Measurements from ENCODE around the gene TASP1. TPM values are rescaled to one million over a fixed set of nuclear protein-coding genes. Genes with fewer than 3 reads are reported as not detected.

The TASP1 gene
- total RNA-seq, 4 donors from 2014 or later, result 1.7 to 4.2 (median 2.7) TPM

DNA sequence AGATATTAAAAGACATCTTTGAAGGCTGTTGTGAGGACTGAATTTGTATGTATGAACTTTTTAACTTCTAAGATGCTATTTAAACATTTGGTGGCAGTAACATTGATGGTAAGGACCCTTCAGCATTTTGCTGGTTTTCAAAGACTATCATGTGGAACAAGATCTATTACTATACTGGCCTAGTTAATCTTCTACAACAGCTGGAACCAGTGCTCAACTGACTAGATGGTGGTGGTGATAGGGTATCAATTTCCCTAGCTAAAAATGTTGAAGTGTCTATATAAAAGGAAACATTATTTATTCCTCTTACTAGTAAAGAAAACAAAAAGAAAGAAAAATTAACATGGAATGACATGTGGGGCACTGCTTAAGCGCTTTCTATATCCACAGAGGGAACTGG is 195.7 kb downstream of the TASP1 start:
- intact Hi-C loops (cut with DNase I; ENCODE audit: low total_unique reads) (no loop called here), in situ Hi-C loops (cut with MboI; ENCODE audit: low sequenced_read_pairs in 4 of 4) (no loop called here)
- Histone ChIP-seq H3K36me3 (no peaks in the 10 kb centered on the region), H3K4me3 (no peak overlapping the region), H3K4me1 (no peaks in the 10 kb centered on the region), H3K27ac (no peak overlapping the region), H3K9me3 (no peaks in the 10 kb centered on the region), H3K27me3 (no peaks in the 10 kb centered on the region)
- TF ChIP-seq POLR2A (IDR thresholded peaks at IDR 0.05), result no peak
- TF ChIP-seq, protein P1, sequence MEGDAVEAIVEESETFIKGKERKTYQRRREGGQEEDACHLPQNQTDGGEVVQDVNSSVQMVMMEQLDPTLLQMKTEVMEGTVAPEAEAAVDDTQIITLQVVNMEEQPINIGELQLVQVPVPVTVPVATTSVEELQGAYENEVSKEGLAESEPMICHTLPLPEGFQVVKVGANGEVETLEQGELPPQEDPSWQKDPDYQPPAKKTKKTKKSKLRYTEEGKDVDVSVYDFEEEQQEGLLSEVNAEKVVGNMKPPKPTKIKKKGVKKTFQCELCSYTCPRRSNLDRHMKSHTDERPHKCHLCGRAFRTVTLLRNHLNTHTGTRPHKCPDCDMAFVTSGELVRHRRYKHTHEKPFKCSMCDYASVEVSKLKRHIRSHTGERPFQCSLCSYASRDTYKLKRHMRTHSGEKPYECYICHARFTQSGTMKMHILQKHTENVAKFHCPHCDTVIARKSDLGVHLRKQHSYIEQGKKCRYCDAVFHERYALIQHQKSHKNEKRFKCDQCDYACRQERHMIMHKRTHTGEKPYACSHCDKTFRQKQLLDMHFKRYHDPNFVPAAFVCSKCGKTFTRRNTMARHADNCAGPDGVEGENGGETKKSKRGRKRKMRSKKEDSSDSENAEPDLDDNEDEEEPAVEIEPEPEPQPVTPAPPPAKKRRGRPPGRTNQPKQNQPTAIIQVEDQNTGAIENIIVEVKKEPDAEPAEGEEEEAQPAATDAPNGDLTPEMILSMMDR (IDR thresholded peaks at IDR 0.05 in 4 of 5, conservative IDR thresholded peaks at IDR 0.05 in 1 of 5), result no peak
- ATAC-seq (no peak), DNase-seq (no peak)

GRCh38 chr20:13441388-13441787 is 197.3 kb downstream of the TASP1 start:
- Histone ChIP-seq H3K4me1 (no peaks in the 10 kb centered on the region), H3K36me3 (no peaks in the 10 kb centered on the region), H3K9me3 (no peaks in the 10 kb centered on the region), H3K27me3 (no peaks in the 10 kb centered on the region), H3K27ac (no peak overlapping the region), H3K4me3 (no peak overlapping the region)
- ATAC-seq (no peak), DNase-seq (no peak)
- intact Hi-C loops (cut with DNase I; ENCODE audit: low total_unique reads), result no loop called here
- TF ChIP-seq POLR2A (IDR thresholded peaks at IDR 0.05), result no peak
- in situ Hi-C loops (cut with MboI; ENCODE audit: low sequenced_read_pairs in 4 of 4), result no loop called here

DNA sequence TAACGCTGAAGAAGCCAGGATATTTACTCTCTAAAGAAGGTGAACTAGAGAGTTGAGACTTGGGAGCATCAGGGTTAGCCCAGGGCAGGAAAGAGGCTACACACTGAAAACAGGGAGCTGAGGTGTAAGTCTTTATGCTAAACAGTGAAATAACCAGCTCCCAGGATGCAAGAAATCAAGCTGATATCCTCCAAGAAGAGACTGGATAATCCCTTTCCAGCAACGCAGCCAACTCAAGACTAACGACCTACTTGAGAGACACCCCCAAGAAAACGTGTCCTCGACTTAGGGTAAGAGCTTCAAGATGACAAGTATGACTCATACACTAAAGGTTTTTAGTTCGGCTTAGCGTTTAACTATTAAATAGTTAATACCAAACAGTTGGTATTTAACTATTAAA is 202.2 kb downstream of the TASP1 start:
- intact Hi-C loops (cut with DNase I; ENCODE audit: low total_unique reads) (no loop called here), in situ Hi-C loops (cut with MboI; ENCODE audit: low sequenced_read_pairs in 4 of 4) (no loop called here)
- Histone ChIP-seq H3K36me3 (peaks cover 0 to 9% of the 10 kb centered on the region in 2 donors), H3K4me3 (no peak overlapping the region), H3K9me3 (no peaks in the 10 kb centered on the region), H3K4me1 (no peaks in the 10 kb centered on the region), H3K27ac (no peak overlapping the region), H3K27me3 (no peaks in the 10 kb centered on the region)
- no peak for DNase-seq
- no peak for TF ChIP-seq POLR2A (IDR thresholded peaks at IDR 0.05)
- TF ChIP-seq, protein P1 (IDR thresholded peaks at IDR 0.05 in 4 of 5, conservative IDR thresholded peaks at IDR 0.05 in 1 of 5), result no peak
- ATAC-seq, result no peak

DNA sequence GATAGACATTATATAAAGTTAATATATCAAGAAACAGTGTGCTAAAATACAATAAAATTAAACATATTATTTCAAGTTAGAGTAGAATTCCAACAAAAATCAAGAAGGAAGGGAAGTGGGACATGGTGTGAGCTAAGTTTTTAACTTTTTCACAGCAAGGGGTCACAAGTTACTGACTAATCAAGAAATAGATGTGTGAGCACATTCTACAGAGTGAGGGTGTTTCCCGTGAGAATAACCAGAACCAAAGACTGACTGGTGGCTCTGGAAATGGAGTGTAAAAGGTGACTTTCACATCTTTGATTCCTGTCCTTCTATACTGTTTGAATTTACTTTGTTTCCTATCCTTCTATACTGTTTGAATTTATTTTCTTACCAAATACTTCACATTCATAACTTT is 206.6 kb downstream of the TASP1 start:
- in situ Hi-C loops (cut with MboI; ENCODE audit: low sequenced_read_pairs in 4 of 4) (no loop called here), intact Hi-C loops (cut with DNase I; ENCODE audit: low total_unique reads) (no loop called here)
- no peaks in the 10 kb centered on the region for H3K9me3 ChIP-seq
- H3K36me3 ChIP-seq, result peaks cover 0 to 9% of the 10 kb centered on the region in 2 donors
- no peaks in the 10 kb centered on the region for H3K27me3 ChIP-seq
- H3K4me1 ChIP-seq, result no peaks in the 10 kb centered on the region
- no peak for ATAC-seq
- DNase-seq, result no peak
- H3K4me3 ChIP-seq, result no peak overlapping the region
- no peak overlapping the region for H3K27ac ChIP-seq
- TF ChIP-seq POLR2A (IDR thresholded peaks at IDR 0.05), result no peak
- TF ChIP-seq, protein P1 (IDR thresholded peaks at IDR 0.05 in 4 of 5, conservative IDR thresholded peaks at IDR 0.05 in 1 of 5), result no peak

- no peaks in the 10 kb centered on the region for H3K4me1 ChIP-seq
- H3K27ac ChIP-seq, result no peak overlapping the region
- peaks cover 0 to 9% of the 10 kb centered on the region in 2 donors for H3K36me3 ChIP-seq
- ATAC-seq (no peak), DNase-seq (no peak)
- TF ChIP-seq POLR2A (IDR thresholded peaks at IDR 0.05), result no peak
- TF ChIP-seq, protein P1 (IDR thresholded peaks at IDR 0.05 in 4 of 5, conservative IDR thresholded peaks at IDR 0.05 in 1 of 5), result no peak
- intact Hi-C loops (cut with DNase I; ENCODE audit: low total_unique reads), result no loop called here
- no peaks in the 10 kb centered on the region for H3K27me3 ChIP-seq
- H3K9me3 ChIP-seq, result no peaks in the 10 kb centered on the region
- no peak overlapping the region for H3K4me3 ChIP-seq
- in situ Hi-C loops (cut with MboI; ENCODE audit: low sequenced_read_pairs in 4 of 4), result no loop called here
These were observed 208.3 kb downstream of the TASP1 start for GRCh38 chr20:13430346-13431002.

All from gastrocnemius medialis (tissue), 4 donors.